ENCODE results near the gene CDKN2AIPNL. TPM values are rescaled to one million over a fixed set of nuclear protein-coding genes. Genes with fewer than 3 reads are reported as not detected.

Gene CDKN2AIPNL
- total RNA-seq, 4 donors from 2014 or later = 6.9 to 28.3 (median 13.2) TPM

- TF ChIP-seq POLR2A (IDR thresholded peaks at IDR 0.05) (no peak), CTCF (IDR thresholded peaks at IDR 0.05) (no peak)
- Histone ChIP-seq H3K27ac (no peak overlapping the region), H3K36me3 (no peaks in the 10 kb centered on the region), H3K9me3 (no peaks in the 10 kb centered on the region), H3K4me3 (no peak overlapping the region), H3K27me3 (no peaks in the 10 kb centered on the region), H3K4me1 (peaks cover 9 to 25% (median 18%) of the 10 kb centered on the region in 3 donors)
- intact Hi-C loops (cut with DNase I) = no loop called here
- no peak for DNase-seq
- WGBS, 2 donors = 74% methylated on average over 14 of the region's 14 CpGs
Measured at GRCh38 chr5:134432677-134433359, 21.1 kb upstream of the CDKN2AIPNL start.

GRCh38 chr5:134432174-134432573 is 20.5 kb upstream of the CDKN2AIPNL start:
- 78 to 80% methylated on average over 4 of the region's 4 CpGs for WGBS, 2 donors
- Histone ChIP-seq H3K36me3 (no peaks in the 10 kb centered on the region), H3K27ac (no peak overlapping the region), H3K4me1 (peaks cover 8 to 18% (median 11%) of the 10 kb centered on the region in 3 donors), H3K27me3 (no peaks in the 10 kb centered on the region), H3K4me3 (no peak overlapping the region), H3K9me3 (no peaks in the 10 kb centered on the region)
- TF ChIP-seq POLR2A (IDR thresholded peaks at IDR 0.05) (no peak), CTCF (IDR thresholded peaks at IDR 0.05) (no peak)
- no peak for DNase-seq
- intact Hi-C loops (cut with DNase I) = no loop called here

GRCh38 chr5:134430001-134430569 is 18.4 kb upstream of the CDKN2AIPNL start:
- intact Hi-C loops (cut with DNase I) = no loop called here
- DNase-seq = no peak
- Histone ChIP-seq H3K27me3 (no peaks in the 10 kb centered on the region), H3K4me3 (no peak overlapping the region), H3K27ac (no peak overlapping the region), H3K4me1 (no peaks in the 10 kb centered on the region), H3K36me3 (no peaks in the 10 kb centered on the region), H3K9me3 (no peaks in the 10 kb centered on the region)
- 56 to 77% methylated on average over 5 of the region's 5 CpGs for WGBS, 2 donors
- TF ChIP-seq CTCF (IDR thresholded peaks at IDR 0.05) (no peak), POLR2A (IDR thresholded peaks at IDR 0.05) (no peak)

GRCh38 chr5:134427540-134428041 is 15.9 kb upstream of the CDKN2AIPNL start:
- TF ChIP-seq POLR2A (IDR thresholded peaks at IDR 0.05) = no peak
- no peak for TF ChIP-seq CTCF (IDR thresholded peaks at IDR 0.05)
- Histone ChIP-seq H3K27ac (no peak overlapping the region), H3K27me3 (no peaks in the 10 kb centered on the region), H3K4me1 (no peaks in the 10 kb centered on the region), H3K4me3 (no peak overlapping the region), H3K36me3 (no peaks in the 10 kb centered on the region), H3K9me3 (no peaks in the 10 kb centered on the region)
- intact Hi-C loops (cut with DNase I) = no loop called here
- WGBS, 2 donors = 61 to 63% methylated on average over 3 to 9 of the region's 9 CpGs
- no peak for DNase-seq

GRCh38 chr5:134426361-134426760 is 14.7 kb upstream of the CDKN2AIPNL start:
- intact Hi-C loops (cut with DNase I) = no loop called here
- no peaks in the 10 kb centered on the region for H3K9me3 ChIP-seq
- H3K27me3 ChIP-seq = no peaks in the 10 kb centered on the region
- 77 to 87% methylated on average over 4 to 7 of the region's 7 CpGs for WGBS, 2 donors
- no peak overlapping the region for H3K4me3 ChIP-seq
- H3K4me1 ChIP-seq = no peaks in the 10 kb centered on the region
- H3K36me3 ChIP-seq = no peaks in the 10 kb centered on the region
- TF ChIP-seq CTCF (IDR thresholded peaks at IDR 0.05) = no peak
- TF ChIP-seq POLR2A (IDR thresholded peaks at IDR 0.05) = no peak
- no peak for DNase-seq
- H3K27ac ChIP-seq = no peak overlapping the region

Data from esophagus squamous epithelium (tissue), 5 donors.